Peyer's patch (tissue), 4 donors: ENCODE results near the gene POLR2M. TPM values are rescaled to one million over a fixed set of nuclear protein-coding genes. Genes with fewer than 3 reads are reported as not detected.

Source experiments
- DNase-seq, 3 donors: peaks; one replicate each; pipeline ENCODE4 v3.0.0-alpha.2; 2017 to 2019
- H3K27ac ChIP-seq, 4 donors: fragments of 200-600 bp; sonication (generic); one replicate each; pipeline ENCODE4 v1.5.1; 2016 to 2019
- H3K27me3 ChIP-seq, 2 donors: fragments of 200-600 bp; sonication (generic); one replicate each; pipeline ENCODE4 v1.5.1; 2019
- H3K36me3 ChIP-seq, 3 donors: fragments of 200-600 bp; sonication (generic); one replicate each; pipeline ENCODE4 v1.5.1; 2016 to 2019
- H3K4me1 ChIP-seq, 4 donors: fragments of 200-600 bp; sonication (generic); one replicate each; pipeline ENCODE4 v1.5.1; 2016 to 2019
- H3K4me3 ChIP-seq, 4 donors: fragments of 200-600 bp; sonication (generic); 1 replicate in 3 of 4; 2 replicates in 1 of 4; pipeline ENCODE4 v1.5.1; 2016 to 2019; ENCODE audit warnings: mild to moderate bottlenecking in 1 of 4
- H3K9me3 ChIP-seq, 4 donors: fragments of 200-600 bp; sonication (generic); one replicate each; pipeline ENCODE4 v1.5.1; 2016 to 2019; ENCODE audit warnings: mild to moderate bottlenecking in 1 of 4
- POLR2A ChIP-seq, 2 donors: fragments of 450-650 bp; IDR thresholded peaks; one replicate each; pipeline ENCODE4 v1.5.1; 2017; ENCODE audit warnings: antibody characterized with exemption in 2 of 2, mild to moderate bottlenecking in 2 of 2, moderate library complexity in 2 of 2
- total RNA-seq, 4 donors: library from RNA; depleted of rRNA; stranded (reverse); fragments of >200 nt; gene quantifications; one replicate each; pipeline ENCODE4 v1.1.0, GENCODE V29; 2016
- TF ChIP-seq, protein P1 (sequence below), 6 experiments: fragments of 450-650 bp in 4 of 6; fragments of 200-600 bp in 2 of 6; sonication (generic) in 1 of 6; IDR thresholded peaks; one replicate each; pipeline ENCODE4 v1.5.1; 2017 to 2019; ENCODE audit warnings: antibody characterized with exemption in 6 of 6, mild to moderate bottlenecking in 3 of 6, moderate library complexity in 1 of 6

The POLR2M gene
- total RNA-seq, 4 donors from 2014 or later: 141 to 595 (median 211) TPM

DNA sequence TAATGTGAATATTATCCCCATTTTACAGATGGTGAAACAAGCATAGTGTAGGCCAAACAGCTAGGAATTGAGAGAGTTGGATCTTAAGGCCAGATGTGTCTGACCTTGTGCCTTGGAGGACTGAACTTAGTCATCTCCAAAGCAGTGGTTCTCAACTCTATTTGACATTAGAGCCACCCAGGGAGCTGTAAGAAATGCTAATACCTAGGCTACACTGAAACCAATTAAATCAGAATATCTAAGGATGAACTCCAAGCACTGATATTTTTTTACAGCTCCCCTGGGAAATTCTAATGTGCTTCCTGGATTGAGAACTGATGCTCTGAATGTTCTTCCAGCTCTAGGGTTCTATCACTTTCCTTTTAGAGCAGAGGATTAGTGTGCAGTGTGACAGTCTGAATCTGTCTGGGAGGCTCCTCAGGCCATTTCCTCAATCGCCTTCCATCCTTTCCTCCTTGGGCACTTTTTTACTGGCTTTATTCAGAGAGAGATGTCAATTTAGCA is 32.3 kb downstream of the POLR2M start:
- H3K27me3 ChIP-seq: no peaks in the 10 kb centered on the region
- no peak overlapping the region for H3K4me3 ChIP-seq
- TF ChIP-seq POLR2A (IDR thresholded peaks at IDR 0.05): no peak
- no peak for DNase-seq
- H3K36me3 ChIP-seq: no peaks in the 10 kb centered on the region
- no peaks in the 10 kb centered on the region for H3K4me1 ChIP-seq
- no peaks in the 10 kb centered on the region for H3K9me3 ChIP-seq
- no peak overlapping the region for H3K27ac ChIP-seq

DNA sequence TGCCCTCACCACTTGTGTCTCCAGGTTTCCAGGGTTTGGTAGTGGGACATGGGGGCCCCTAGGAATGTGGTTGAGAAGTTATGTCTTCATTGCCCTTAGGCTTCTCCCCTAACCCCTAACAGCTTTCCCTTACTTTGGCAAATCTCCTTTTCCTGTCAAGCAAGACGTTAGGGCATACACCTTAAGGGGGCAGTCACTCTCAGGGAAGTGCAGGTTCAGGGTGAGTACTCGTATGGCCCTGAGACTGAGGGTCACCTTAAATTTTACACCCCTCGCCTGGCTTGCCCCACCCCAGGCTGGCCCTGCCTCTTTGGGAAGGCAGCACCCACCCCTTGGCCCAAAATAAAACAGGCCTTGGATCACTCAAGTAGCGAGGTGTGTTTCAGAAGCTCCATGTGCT is 33.5 kb downstream of the POLR2M start:
- Histone ChIP-seq H3K27me3 (no peaks in the 10 kb centered on the region), H3K27ac (no peak overlapping the region), H3K4me3 (no peak overlapping the region), H3K9me3 (no peaks in the 10 kb centered on the region), H3K4me1 (no peaks in the 10 kb centered on the region), H3K36me3 (no peaks in the 10 kb centered on the region)
- TF ChIP-seq, protein P1, sequence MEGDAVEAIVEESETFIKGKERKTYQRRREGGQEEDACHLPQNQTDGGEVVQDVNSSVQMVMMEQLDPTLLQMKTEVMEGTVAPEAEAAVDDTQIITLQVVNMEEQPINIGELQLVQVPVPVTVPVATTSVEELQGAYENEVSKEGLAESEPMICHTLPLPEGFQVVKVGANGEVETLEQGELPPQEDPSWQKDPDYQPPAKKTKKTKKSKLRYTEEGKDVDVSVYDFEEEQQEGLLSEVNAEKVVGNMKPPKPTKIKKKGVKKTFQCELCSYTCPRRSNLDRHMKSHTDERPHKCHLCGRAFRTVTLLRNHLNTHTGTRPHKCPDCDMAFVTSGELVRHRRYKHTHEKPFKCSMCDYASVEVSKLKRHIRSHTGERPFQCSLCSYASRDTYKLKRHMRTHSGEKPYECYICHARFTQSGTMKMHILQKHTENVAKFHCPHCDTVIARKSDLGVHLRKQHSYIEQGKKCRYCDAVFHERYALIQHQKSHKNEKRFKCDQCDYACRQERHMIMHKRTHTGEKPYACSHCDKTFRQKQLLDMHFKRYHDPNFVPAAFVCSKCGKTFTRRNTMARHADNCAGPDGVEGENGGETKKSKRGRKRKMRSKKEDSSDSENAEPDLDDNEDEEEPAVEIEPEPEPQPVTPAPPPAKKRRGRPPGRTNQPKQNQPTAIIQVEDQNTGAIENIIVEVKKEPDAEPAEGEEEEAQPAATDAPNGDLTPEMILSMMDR (IDR thresholded peaks at IDR 0.05): no peak
- TF ChIP-seq POLR2A (IDR thresholded peaks at IDR 0.05): no peak
- no peak for DNase-seq

DNA sequence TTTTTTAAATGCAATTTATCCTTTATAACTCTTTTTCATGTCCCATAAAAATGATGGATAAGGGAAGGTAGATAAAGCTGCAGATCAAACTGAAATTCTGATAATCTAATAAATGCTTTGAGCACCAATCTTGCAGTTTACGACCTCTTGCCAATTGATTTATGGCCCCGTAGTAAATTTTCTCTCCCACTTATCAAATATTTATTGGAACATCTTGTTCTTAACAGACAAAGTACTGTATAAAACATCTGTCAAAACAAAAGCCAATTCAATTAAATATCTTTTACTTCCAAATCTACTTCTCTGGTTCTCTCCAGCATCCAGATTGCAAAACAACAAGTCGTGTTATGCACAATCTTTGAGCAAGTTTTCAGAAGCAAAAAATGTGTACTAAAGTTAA is 34.6 kb downstream of the POLR2M start:
- H3K4me3 ChIP-seq: no peak overlapping the region
- DNase-seq: no peak
- no peaks in the 10 kb centered on the region for H3K9me3 ChIP-seq
- no peaks in the 10 kb centered on the region for H3K4me1 ChIP-seq
- H3K27me3 ChIP-seq: no peaks in the 10 kb centered on the region
- TF ChIP-seq POLR2A (IDR thresholded peaks at IDR 0.05): no peak
- TF ChIP-seq, protein P1 (IDR thresholded peaks at IDR 0.05): no peak
- H3K36me3 ChIP-seq: no peaks in the 10 kb centered on the region
- no peak overlapping the region for H3K27ac ChIP-seq

DNA sequence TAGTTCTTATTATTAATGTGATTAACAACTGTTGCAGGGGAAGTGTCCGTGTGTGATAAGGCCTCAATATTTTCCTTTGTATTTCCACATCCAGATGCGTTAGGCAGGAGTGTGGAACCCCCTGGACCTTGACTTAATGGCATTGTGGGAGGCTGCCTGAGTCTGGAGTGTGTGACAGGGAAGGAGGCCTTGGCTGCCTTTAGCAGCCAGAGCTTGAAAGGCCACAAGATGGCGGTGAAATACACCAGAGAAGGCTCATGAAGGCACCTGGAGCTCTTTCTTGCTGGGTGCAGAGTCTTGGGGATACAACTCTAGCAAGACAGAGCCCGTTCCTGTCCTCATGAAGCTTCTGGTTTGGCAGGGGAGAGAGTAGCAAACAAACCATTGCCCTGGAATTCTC is 36.9 kb downstream of the POLR2M start:
- Histone ChIP-seq H3K27me3 (no peaks in the 10 kb centered on the region), H3K9me3 (no peaks in the 10 kb centered on the region), H3K4me3 (no peak overlapping the region), H3K27ac (no peak overlapping the region), H3K4me1 (no peaks in the 10 kb centered on the region), H3K36me3 (no peaks in the 10 kb centered on the region)
- TF ChIP-seq, protein P1 (IDR thresholded peaks at IDR 0.05): peak in 2 of 6 experiments; percentile 19 to 35
- no peak for TF ChIP-seq POLR2A (IDR thresholded peaks at IDR 0.05)
- DNase-seq: no peak

DNA sequence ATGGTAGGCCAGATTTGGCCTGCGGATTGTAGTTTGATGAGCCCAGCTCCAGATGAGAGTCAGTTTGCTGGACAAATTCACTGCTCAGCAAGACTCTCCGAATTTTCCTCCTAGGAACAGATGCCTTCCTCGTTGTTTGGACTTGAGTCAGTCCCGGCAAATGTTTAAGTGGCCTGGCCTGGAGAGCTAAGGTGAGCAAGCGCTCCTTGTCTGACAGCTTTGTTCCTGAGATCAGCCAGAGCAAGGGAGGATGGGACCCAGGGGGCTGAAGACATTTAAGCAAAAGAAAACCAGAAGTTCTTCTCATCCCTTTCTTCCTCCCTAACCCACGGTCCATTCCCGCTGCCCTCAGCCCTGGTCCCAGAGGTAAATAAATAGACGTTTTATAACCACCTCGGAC is 40.3 kb downstream of the POLR2M start:
- TF ChIP-seq POLR2A (IDR thresholded peaks at IDR 0.05): no peak
- TF ChIP-seq, protein P1 (IDR thresholded peaks at IDR 0.05): no peak
- Histone ChIP-seq H3K4me1 (no peaks in the 10 kb centered on the region), H3K4me3 (peak overlapping the region in 2 of 4 donors; percentile 21 to 24), H3K27me3 (no peaks in the 10 kb centered on the region), H3K9me3 (no peaks in the 10 kb centered on the region), H3K36me3 (no peaks in the 10 kb centered on the region), H3K27ac (no peak overlapping the region)
- DNase-seq: no peak

DNA sequence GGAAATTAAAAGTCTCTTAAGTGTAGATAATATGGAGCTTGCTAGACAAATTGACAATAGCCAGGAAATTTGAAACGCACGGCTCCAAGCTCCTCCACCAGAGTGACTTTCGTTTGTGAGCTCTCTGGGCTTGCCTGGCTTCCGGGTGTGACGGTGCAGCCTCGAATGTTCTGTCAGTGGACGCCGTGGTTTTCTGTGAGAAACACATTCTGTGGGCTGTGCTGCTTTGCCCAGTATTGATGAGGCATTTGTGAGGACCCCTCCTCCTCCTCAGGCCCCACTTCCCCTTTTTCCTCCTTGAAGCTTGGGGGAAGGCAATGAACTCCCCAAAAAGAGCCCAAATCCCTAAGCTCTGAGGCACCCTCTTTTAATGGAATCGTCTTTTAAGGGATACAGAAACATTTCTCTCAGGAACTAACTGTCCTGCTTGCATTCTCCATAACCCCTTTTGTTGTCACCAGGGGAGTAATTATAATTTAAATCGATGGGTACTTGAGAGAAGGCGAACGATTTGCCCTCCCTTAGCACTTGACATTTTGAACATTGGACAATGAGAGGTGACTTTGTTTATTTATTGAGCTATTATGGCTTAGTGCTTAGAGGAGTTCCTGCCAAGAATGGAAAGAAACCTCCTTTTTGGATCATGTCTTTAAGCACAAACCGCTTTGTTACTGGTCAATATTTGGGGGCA is 40.8 kb downstream of the POLR2M start:
- DNase-seq: no peak
- no peaks in the 10 kb centered on the region for H3K9me3 ChIP-seq
- TF ChIP-seq POLR2A (IDR thresholded peaks at IDR 0.05): no peak
- TF ChIP-seq, protein P1 (IDR thresholded peaks at IDR 0.05): no peak
- H3K4me1 ChIP-seq: no peaks in the 10 kb centered on the region
- peak overlapping the region in 2 of 4 donors; percentile 21 to 24 for H3K4me3 ChIP-seq
- no peak overlapping the region for H3K27ac ChIP-seq
- H3K36me3 ChIP-seq: no peaks in the 10 kb centered on the region
- H3K27me3 ChIP-seq: no peaks in the 10 kb centered on the region
